RCC 7860 (cell line): ENCODE results near the gene DUOXA1.
"Not testable (repeated sequence)": the region's sequence is repeated elsewhere in the genome, so short reads cannot be mapped to it uniquely, and the experiment has no call there.

ENCODE experiments used
- DNase-seq: peaks from one replicate; pipeline ENCODE4 v3.0.0-alpha.2; 2015; ENCODE audit warnings: low spot score
- FAIRE-seq: peaks from 2 replicates; lab custom pipeline; 2012; peaks lifted over from hg19 to GRCh38; lab: Jason Lieb, UNC

The DUOXA1 gene

GRCh38 chr15:45151998-45152828 lies 22.5 kb upstream of the DUOXA1 start:
- no peak for FAIRE-seq
- no peak for DNase-seq

DNA sequence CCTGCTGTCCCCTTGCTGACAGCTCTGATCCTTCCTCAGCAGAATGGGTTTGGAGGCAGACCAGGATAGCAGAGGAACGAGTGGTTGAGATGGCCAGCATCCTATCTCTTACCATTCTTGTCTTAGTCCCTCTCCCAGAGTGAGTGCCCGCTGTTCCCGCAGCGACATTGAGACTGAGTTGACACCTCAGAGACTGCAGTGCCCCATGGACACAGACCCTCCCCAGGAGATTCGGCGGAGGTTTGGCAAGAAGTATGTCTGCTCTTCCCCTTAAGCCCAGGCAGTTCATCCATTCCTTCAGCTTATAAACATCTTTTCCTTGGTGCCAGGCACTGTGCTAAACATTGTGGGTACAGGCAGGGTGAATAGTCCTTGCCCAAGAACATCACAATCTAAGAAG lies 21.3 kb upstream of the DUOXA1 start:
- DNase-seq (no peak), FAIRE-seq (no peak)

DNA sequence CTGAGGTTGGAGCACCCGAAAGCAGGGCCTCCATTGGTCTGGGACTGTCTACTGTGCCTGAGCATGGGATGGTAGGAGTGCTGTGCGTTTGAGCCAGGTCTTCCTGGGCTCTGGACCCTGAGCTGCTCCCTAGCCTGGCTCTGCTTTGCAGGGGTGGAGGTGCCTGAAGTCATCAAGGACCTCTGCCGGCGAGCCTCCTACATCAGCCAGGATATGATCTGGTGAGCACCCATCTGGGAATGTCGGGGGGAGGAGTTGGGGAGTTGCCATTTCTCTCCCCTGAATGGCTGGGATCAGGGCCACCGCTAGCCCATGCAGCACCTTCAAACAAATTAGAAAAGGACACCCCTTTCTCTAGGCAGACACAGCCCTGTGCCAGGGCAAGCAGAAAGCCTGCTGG lies 20.8 kb upstream of the DUOXA1 start:
- DNase-seq (no peak), FAIRE-seq (no peak)

DNA sequence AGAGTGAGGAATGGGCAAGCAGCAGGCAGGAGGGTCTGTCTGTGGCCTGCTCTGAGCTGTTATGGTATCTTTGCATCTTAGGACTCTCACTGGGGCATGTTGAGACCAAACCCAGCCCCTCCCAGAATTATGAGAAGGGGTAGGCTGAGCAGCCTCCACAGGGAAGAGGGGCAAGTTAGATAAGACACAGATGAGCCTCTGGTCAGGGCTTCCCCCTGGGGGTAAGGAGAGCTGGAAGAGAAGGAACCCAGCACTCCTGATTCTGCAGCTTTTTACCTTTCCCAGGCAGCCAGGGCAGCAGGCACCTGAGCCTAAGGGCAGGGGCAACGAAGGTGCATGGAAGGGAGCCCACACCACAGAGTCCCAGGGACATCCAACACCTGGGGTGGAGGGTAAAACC lies 19.4 kb upstream of the DUOXA1 start:
- DNase-seq: no peak
- no peak for FAIRE-seq

DNA sequence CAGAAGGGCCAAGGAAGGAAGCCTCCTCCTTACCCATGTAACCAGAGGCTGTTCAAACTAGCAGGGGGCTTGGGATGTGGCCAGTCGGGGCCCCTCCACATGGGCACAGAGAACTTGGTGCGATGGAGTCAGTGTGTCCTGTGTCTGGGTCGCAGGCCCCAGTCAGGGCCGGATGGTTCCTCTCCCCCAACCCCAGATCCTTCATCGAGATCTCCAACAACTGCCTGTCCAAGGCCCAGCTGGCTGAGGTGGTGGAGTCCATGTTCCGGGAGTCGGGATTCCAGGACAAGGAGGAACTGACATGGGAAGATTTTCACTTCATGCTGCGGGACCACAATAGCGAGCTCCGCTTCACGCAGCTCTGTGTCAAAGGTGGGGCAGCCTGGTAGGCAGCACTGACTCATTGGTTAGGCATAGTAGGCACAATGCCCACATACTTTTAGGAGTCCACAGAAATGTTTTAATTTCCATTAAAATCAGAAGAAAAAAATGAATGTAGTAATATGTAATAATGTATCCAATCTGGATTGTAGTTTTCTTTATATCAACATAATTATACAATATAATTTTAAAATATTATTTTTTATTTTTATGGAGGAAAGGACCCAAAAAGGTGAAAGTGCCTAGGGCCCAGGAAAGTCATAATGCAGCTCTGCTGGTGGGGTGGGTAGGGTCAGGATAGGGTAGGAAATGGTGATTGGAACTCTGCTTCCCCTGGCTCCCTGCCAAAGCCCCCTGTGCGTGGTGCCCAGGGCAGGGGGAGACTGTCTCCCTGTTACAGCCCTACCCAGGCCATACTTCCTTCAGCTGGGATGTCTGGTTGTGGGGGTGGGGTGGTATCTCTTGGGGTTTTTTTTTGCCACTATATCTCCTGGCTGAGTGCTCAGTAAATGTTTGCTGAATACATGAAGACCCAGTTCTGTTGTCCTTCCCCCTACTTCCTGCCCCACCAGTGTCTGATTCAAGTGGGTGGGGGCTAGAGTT lies 18.7 kb upstream of the DUOXA1 start:
- FAIRE-seq (no peak), DNase-seq (no peak)

DNA sequence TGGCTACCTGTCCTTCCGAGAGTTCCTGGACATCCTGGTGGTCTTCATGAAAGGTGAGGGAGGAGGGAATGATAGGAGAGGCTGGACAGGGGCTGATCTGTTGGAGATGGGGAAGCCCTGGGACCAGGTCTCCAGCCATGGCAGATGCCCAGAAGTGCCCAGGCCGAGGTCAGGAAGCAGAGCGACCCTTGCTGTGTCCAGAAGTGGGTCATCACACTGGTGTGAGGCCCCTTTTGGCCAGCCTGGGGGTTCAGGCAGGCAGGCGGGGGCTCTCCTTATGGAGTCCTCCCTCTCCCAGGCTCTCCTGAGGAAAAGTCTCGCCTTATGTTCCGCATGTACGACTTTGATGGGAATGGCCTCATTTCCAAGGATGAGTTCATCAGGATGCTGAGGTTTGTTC lies 17.9 kb upstream of the DUOXA1 start:
- FAIRE-seq: no peak
- DNase-seq: no peak

DNA sequence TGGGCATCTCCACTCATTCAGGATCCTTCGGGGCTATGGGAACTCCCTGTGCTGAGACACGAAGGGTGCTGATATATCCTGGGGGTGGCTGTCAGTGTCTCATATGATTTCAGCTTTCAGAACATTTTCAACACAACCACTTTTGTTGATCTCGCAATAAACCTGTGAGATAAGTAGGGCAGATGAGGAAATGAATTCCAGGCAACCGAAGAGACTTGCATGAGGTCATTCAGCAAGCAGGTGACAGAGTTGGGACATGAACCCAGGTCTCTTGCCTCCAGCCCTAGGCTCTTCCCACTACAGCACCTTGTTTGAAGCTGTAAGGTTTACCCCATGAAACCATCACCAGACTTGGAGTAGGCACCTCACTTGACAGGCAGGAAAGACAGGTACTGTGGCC lies 16.7 kb upstream of the DUOXA1 start:
- no peak for DNase-seq
- no peak for FAIRE-seq

DNA sequence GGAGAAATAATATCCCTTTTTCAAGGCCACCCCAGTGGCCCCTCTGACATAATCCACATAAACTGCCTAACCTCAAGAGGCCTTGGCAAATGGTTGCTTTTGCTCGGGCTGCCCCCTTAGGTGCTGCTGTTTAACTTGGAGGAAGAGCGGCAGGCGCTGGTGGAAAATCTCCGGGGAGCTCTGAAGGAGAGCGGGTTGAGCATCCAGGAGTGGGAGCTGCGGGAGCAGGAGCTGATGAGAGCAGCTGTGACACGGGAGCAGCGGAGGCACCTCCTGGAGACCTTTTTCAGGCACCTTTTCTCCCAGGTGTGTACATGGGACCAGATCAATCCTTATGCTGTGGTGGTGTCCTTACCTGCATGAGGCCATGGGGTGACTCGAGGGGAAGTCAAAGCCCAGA lies 15.1 kb upstream of the DUOXA1 start:
- no peak for DNase-seq
- no peak for FAIRE-seq

DNA sequence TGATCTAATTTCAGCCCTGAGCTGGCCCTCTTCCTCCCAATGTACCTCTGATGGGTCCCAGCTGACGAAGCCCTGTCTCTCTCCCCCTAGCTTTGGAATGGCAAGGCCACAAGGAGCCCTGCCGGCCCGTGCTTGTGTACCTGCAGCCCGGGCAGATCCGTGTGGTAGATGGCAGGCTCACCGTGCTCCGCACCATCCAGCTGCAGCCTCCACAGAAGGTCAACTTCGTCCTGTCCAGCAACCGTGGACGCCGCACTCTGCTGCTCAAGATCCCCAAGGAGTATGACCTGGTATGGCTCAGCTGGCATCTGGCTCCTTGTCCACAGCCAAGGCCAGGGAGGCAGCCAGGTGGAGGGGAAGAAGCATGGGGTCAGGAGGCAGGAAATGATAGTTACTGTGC lies 14.3 kb upstream of the DUOXA1 start:
- DNase-seq: no peak
- no peak for FAIRE-seq

GRCh38 chr15:45143056-45143455 lies 13.4 kb upstream of the DUOXA1 start:
- FAIRE-seq: no peak

GRCh38 chr15:45141386-45141785 lies 11.7 kb upstream of the DUOXA1 start:
- no peak for FAIRE-seq
- no peak for DNase-seq

More at GRCh38 chr15:45143056-45143455, 13.4 kb upstream of the DUOXA1 start:
- DNase-seq: no peak

GRCh38 chr15:45140557-45141250 lies 11.0 kb upstream of the DUOXA1 start:
- no peak for FAIRE-seq
- no peak for DNase-seq

DNA sequence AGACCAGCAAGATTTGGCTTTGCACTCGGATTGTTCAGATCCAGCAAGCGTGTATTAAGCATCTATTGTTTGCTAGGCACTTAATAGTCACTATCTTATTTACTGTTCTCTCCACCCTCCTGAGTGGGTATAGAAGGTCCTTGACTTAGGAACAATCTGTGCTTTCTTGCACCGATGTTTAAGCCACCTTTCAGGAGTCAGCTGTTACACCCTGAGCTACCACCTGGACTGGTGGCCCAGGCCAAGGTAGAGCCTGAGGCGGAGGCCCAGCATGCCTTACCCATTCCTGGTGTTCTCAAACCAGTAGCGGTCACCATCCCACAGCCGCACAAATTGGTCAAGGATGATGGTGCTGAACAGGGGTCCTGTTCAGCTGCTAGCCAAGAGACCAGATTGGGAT lies 10.1 kb upstream of the DUOXA1 start:
- DNase-seq (no peak), FAIRE-seq (no peak)

- DNase-seq: no peak
- no peak for FAIRE-seq
These were observed 9.4 kb upstream of the DUOXA1 start for GRCh38 chr15:45138814-45139765.

DNA sequence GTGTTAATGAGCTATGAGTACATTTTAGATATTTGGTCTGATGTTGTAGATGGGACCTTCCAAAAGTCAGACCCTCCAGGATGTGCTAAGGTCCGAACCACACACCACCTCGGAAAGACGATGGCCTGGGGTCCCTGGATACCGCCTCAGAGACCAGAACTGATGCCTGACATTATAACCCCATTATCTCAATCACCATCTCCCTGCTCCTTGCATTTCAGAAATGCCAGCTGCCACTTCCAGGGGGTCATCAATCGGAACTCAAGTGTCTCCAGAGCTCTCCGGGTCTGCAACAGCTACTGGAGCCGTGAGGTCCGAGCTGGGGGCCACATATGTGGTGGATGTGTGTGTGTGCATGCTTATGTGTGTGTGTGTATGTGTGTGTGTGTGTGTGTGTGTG lies 8.0 kb upstream of the DUOXA1 start:
- FAIRE-seq (no peak), DNase-seq (no peak)

DNA sequence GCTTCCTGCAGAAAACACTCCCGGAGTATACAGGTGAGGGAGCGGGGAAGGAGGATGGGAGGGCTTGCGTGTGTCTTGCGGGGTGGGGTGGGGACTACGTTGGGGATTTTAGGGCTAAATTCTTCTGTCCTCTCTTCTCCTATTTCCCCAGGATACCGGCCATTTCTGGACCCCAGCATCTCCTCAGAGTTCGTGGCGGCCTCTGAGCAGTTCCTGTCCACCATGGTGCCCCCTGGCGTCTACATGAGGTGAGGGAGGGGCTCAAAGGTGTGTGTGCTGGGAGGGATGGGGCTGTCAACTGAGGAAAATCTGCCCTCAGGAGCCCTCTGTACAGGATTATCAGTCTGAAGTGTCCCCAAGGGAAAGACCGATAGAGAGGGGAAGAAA lies 6.7 kb upstream of the DUOXA1 start:
- no peak for DNase-seq
- no peak for FAIRE-seq

GRCh38 chr15:45135705-45136377 lies 6.2 kb upstream of the DUOXA1 start:
- DNase-seq, FAIRE-seq: not testable (repeated sequence)

GRCh38 chr15:45134682-45135604 lies 5.3 kb upstream of the DUOXA1 start:
- no peak for DNase-seq
- no peak for FAIRE-seq
